Measurements from ENCODE around the gene PMEL.

- TF ChIP-seq CTCF (IDR thresholded peaks at IDR 0.05) (no peak), POLR2A (IDR thresholded peaks at IDR 0.05) (no peak)
Measured at GRCh38 chr12:55935738-55936151, 30.1 kb downstream of the PMEL start.
